PFSK-1 (cell line): ENCODE measurements around the gene SLAMF9.

Experiments used
- FOXP2 ChIP-seq: optimal IDR thresholded peaks from 2 replicates; pipeline ENCODE3; 2011; ENCODE audit warnings: borderline replicate concordance, control low read depth, inconsistent platforms; ENCODE audit not compliant: insufficient read depth; ENCODE audit errors: extremely low read length, extremely low read depth
- POLR2AphosphoS5 ChIP-seq: IDR thresholded peaks from 2 replicates; pipeline ENCODE4 v1.6.1; 2012; ENCODE audit warnings: low read depth, mild to moderate bottlenecking, control low read depth, low read length, moderate library complexity
- SIN3A ChIP-seq: IDR thresholded peaks from 2 replicates; pipeline ENCODE4 v1.6.1; 2012; ENCODE audit warnings: mild to moderate bottlenecking, low read length, moderate library complexity, borderline replicate concordance; ENCODE audit not compliant: insufficient read depth
- TAF1 ChIP-seq: IDR thresholded peaks from 2 replicates; pipeline ENCODE4 v1.6.1; 2012; ENCODE audit warnings: low read length, control low read depth, borderline replicate concordance; ENCODE audit not compliant: insufficient read depth
- TF ChIP-seq, protein P1 (sequence below), 2 experiments: IDR thresholded peaks; 2 replicates each; pipeline versions ENCODE4 v1.6.1 to v1.8.0; 2011 to 2012; ENCODE audit warnings: low read depth in 2 of 2, low read length in 2 of 2, control low read depth in 1 of 2, inconsistent platforms in 1 of 2, mild to moderate bottlenecking in 1 of 2, moderate library complexity in 1 of 2; ENCODE audit not compliant: insufficient read depth in 1 of 2

DNA sequence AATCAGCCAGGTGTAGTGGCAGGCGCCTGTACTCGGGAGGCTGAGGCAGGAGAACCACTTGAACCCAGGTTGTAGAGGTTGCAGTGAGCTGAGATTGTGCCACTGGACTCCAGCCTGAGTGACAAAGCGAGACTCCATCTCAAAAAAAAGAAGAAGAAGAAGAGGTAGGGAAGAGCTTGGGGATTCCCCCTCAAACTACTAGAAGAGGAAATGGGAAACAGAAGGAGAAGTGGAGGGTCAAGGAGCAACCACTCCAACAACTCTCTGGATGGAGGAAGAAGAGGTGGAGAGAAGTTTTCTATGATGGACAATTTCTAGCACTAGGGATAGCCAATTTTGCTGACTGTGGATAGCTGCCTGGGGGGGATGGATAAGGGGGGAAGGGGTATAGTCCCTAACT, 14.9 kb upstream of the SLAMF9 start:
- TF ChIP-seq, protein P1, sequence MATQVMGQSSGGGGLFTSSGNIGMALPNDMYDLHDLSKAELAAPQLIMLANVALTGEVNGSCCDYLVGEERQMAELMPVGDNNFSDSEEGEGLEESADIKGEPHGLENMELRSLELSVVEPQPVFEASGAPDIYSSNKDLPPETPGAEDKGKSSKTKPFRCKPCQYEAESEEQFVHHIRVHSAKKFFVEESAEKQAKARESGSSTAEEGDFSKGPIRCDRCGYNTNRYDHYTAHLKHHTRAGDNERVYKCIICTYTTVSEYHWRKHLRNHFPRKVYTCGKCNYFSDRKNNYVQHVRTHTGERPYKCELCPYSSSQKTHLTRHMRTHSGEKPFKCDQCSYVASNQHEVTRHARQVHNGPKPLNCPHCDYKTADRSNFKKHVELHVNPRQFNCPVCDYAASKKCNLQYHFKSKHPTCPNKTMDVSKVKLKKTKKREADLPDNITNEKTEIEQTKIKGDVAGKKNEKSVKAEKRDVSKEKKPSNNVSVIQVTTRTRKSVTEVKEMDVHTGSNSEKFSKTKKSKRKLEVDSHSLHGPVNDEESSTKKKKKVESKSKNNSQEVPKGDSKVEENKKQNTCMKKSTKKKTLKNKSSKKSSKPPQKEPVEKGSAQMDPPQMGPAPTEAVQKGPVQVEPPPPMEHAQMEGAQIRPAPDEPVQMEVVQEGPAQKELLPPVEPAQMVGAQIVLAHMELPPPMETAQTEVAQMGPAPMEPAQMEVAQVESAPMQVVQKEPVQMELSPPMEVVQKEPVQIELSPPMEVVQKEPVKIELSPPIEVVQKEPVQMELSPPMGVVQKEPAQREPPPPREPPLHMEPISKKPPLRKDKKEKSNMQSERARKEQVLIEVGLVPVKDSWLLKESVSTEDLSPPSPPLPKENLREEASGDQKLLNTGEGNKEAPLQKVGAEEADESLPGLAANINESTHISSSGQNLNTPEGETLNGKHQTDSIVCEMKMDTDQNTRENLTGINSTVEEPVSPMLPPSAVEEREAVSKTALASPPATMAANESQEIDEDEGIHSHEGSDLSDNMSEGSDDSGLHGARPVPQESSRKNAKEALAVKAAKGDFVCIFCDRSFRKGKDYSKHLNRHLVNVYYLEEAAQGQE (IDR thresholded peaks at IDR 0.05; ENCODE audit: insufficient read depth in 1 of 2, low read depth in 2 of 2, low read length in 2 of 2) = no peak
- no peak for TF ChIP-seq TAF1
- TF ChIP-seq POLR2AphosphoS5 = no peak
- TF ChIP-seq SIN3A = no peak
- TF ChIP-seq FOXP2 = no peak
